HG03378 (cell line): ENCODE measurements around the gene TBC1D2.

Experiments
- ATAC-seq: cut with Tn5 transposase; IDR thresholded peaks from one replicate; pipeline ENCODE4 v1.9.1; 2021; ENCODE audit warnings: mild to moderate bottlenecking, moderate library complexity; ENCODE audit not compliant: unreplicated experiment

TBC1D2 gene

GRCh38 chr9:98172604-98173003 is 82.8 kb downstream of the TBC1D2 start:
- ATAC-seq = no peak

DNA sequence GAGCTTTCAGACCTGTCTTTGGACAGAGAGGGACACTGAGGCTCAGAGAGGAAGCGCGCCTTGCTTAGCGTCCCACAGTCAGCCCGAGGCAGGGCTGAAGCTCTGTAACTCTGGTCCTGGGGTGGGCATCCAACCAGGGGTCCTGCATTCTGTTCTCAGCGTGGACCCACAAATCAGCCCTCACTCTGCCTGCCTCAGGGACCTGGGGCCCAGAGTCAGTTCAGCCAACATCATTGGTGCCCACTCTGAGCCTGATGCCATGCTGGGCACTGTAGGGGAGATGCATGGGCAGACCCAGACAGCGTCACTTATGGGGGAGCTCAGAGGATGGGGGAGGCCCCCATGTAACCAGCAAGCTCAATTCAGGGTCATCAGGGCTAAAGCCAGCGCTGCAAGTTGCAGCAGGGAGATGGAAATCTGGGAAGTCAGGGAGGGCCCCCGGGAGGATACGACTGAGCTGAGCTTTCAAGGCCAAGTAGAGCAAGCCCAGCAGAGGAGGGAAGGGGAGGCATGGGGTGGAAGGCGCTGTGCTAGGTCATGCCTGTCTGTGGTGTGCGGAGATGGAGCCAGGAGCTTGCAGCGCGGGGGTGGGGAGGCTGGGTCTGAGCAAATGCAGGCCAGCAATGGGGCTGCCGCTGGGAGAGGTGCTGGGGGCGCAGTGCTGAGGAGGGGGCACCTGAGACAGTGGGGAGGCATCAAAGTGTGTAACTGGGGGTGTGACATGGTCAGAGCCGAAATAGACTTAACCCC is 84.1 kb downstream of the TBC1D2 start:
- ATAC-seq = no peak

DNA sequence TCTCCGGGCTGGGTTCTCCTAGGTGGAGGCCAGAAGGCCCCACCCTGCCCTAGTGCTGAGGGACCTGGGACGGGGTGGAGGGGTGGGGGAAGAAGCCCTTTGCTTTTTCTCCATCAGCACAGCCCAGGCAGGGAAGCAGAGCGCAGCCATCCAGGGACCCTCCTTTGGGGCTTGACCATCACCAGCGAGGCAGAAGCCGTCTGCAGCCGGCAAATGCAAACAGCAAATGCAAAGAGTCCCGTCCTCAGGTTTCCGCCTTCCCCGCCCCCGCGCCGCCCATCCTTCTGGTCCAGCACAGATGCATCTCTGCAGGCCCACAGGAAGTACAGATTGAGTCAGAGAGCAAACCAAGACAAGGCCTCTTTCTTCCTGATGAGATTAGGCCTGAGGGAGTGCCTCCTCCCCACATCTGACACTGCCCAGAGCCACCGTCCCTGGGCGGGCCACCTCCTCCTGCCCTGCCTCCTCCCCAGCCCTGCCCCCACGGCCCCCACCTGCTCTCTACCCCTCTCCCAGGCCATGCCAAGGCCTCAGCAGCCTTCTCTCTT is 86.4 kb downstream of the TBC1D2 start:
- ATAC-seq = peak; percentile 100

- no peak for ATAC-seq
These were observed 87.2 kb downstream of the TBC1D2 start for GRCh38 chr9:98168153-98168780.

GRCh38 chr9:98164912-98165311 is 90.5 kb downstream of the TBC1D2 start:
- ATAC-seq = no peak

DNA sequence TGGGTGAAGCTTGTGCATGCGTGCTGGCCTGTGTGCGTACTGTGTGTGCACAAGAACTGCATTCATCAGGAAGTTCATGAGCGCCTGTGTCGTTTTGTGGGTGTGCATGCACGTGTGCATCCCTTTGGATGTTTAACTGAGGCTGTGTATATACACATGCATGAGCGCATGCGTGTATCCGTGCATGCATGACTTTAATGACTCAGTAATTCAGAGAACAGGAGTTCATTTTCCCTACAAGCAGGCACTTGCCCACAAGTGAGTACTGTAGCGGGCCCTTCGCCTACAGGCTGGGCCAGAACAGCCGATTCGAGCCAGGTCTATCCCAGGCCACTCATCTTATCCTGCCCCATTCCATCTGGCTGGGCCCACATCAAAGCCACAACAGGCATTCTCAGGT is 92.8 kb downstream of the TBC1D2 start:
- no peak for ATAC-seq

GRCh38 chr9:98161851-98162250 is 93.6 kb downstream of the TBC1D2 start:
- no peak for ATAC-seq

DNA sequence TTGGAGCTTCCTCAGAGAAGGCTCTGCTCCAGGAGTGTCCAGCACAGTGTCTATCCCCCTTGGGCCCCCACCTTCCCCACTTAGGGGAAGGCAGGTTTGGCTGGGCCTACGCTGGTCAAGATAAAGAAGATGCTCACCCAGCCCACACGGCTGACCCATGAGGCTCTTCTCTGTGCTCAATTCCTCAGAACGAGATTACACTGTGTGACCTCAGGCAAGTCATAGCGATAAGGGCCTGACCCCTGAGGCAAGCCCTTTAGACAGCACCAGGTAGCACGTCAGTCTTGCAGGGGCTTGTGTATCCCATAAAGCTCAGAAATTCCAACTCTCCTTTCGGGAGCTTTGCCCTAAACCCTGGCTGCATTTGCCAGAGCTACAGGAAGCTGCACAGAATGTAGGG is 95.7 kb downstream of the TBC1D2 start:
- ATAC-seq = no peak

DNA sequence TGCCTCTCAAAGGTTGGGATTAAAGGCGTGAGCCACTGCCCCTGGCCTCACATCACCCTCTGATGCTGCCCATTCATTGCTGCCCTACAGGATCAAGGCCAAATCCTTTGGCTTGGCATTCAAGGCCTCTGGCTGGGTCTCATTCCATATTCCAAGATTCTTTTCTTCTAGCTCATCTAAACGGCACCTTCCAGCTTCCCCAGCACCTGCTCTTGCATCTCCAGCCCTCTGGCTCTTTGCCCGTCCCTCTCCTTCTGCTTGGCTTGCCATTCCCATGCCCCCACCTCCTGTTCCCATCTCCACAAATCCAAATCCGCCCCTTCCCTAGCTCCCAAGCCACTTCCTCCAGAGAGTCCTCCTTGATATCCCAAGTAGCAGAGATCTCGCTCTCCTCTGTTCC is 96.1 kb downstream of the TBC1D2 start:
- no peak for ATAC-seq

GRCh38 chr9:98158071-98158831 is 97.2 kb downstream of the TBC1D2 start:
- no peak for ATAC-seq

DNA sequence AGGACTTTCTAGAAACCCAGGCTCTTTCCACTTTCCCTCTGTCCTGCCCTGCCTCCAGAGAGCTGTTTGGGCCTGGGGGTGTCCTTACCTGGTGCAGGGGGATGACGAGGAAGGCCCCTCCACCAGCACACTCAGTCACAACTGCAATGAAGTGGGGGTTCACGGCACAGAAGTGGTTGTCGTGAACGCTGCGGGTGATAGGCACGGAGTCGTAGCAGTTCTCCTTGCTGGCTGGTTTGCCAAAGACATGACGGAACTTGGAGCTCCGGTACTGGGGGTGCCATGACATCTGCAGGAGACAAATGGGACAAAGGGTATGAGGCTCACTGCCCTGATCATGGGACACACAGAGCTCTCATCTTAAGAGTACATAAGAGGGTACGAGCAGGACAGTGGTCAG is 98.1 kb downstream of the TBC1D2 start:
- ATAC-seq = no peak

DNA sequence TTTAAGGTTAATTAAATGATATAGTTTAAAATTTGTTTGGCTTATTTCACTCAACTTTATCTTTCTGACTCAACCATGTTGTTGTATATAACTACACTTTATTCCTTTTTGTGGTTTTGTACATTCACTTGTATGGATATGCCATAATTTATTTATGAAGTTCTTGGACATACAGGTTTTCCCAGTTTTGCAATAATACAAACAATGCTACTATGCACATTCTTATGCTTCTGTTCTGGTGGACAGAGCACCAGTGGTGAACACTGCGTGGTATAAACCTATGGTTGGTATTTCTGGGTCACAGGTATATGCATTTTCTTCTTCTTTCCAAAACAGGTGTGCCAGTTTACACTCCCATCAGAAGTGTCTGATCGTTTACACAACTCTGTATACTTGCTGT is 100.8 kb downstream of the TBC1D2 start:
- no peak for ATAC-seq

- no peak for ATAC-seq
These were observed 102.9 kb downstream of the TBC1D2 start for GRCh38 chr9:98152526-98152925.

- ATAC-seq = no peak
These were observed 104.7 kb downstream of the TBC1D2 start for GRCh38 chr9:98150721-98151120.

- no peak for ATAC-seq
These were observed 105.3 kb downstream of the TBC1D2 start for GRCh38 chr9:98150164-98150563.

- ATAC-seq = no peak
These were observed 106.0 kb downstream of the TBC1D2 start for GRCh38 chr9:98149422-98149821.
